GM06990 (cell line): ENCODE data around the gene NOXRED1.

Experiments
- DNase-seq: peaks from one replicate; pipeline ENCODE4 v3.0.0-alpha.2; 2011; ENCODE audit not compliant: insufficient read length; ENCODE audit errors: extremely low read depth
- H3K27me3 ChIP-seq: replicated peaks from 2 replicates; pipeline ENCODE4 v1.6.0; 2011; ENCODE audit warnings: low read length; ENCODE audit not compliant: control insufficient read depth, insufficient read depth
- H3K36me3 ChIP-seq: 2 replicates; pipeline ENCODE4 v1.5.1; 2011; ENCODE audit warnings: low read length; ENCODE audit not compliant: control insufficient read depth, insufficient read depth
- H3K4me3 ChIP-seq: replicated peaks from 2 replicates; pipeline ENCODE4 v1.5.1; 2011; ENCODE audit warnings: low read depth, mild to moderate bottlenecking, control low read depth, low read length
- TF ChIP-seq, protein P1 (sequence below): IDR thresholded peaks from 2 replicates; pipeline ENCODE4 v1.5.1; 2011; ENCODE audit warnings: low read length, control low read depth, mild to moderate bottlenecking, inconsistent platforms; ENCODE audit not compliant: insufficient read depth, poor library complexity, severe bottlenecking

NOXRED1 gene

DNA sequence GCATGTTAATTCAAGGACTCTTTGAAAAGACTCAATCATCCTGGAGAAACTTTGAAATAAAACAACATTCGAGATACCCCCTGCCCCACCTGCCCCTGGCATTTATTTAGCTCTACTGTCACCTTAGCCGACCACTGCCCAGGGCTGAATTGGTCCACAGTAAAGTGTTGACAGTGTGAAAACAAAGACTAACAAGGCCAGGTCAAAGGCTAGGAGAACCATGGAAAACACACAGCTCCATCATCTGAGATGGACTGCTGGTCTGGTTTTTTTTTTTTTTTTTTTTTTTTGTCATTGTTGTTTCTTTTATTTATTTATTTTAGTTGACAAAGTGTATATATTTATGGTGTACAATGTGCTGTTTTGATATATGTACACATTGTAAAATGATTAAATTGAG lies 76.8 kb downstream of the NOXRED1 start:
- Histone ChIP-seq H3K36me3 (peaks cover 11% of the 10 kb centered on the region), H3K27me3 (no peaks in the 10 kb centered on the region), H3K4me3 (no peak overlapping the region)
- TF ChIP-seq, protein P1, sequence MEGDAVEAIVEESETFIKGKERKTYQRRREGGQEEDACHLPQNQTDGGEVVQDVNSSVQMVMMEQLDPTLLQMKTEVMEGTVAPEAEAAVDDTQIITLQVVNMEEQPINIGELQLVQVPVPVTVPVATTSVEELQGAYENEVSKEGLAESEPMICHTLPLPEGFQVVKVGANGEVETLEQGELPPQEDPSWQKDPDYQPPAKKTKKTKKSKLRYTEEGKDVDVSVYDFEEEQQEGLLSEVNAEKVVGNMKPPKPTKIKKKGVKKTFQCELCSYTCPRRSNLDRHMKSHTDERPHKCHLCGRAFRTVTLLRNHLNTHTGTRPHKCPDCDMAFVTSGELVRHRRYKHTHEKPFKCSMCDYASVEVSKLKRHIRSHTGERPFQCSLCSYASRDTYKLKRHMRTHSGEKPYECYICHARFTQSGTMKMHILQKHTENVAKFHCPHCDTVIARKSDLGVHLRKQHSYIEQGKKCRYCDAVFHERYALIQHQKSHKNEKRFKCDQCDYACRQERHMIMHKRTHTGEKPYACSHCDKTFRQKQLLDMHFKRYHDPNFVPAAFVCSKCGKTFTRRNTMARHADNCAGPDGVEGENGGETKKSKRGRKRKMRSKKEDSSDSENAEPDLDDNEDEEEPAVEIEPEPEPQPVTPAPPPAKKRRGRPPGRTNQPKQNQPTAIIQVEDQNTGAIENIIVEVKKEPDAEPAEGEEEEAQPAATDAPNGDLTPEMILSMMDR, result no peak
- no peak for DNase-seq

DNA sequence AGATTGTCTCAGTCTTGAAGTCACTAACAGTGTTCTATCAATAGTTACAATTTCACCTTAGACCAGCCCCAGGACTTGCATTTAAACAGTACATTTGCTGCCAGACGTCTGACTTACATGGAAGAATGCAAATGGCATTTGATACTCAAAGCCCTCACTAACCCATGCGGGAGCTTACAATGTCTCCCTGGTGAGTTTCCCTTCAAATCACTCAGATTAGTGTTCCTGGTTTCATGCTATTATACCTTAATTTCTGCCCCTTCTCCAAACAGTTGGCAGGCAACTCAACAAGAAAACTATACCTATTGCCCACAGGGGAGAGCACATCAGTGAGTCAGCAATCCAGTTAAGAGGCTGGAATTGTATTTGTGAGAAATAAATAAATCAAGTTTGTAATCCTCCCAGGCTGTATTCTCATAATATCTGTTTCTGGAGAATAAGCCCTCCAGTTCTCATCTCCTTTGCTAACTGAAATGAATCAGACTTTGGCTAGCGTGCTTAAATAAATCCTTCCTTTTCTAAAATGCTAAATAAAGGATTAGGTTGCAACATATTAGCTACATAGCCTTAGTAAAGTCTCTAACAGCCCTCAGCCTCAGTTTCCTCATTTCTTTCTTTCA lies 78.8 kb downstream of the NOXRED1 start:
- TF ChIP-seq, protein P1, result no peak
- DNase-seq, result no peak

More for the DNA sequence above, 78.8 kb downstream of the NOXRED1 start:
- H3K4me3 ChIP-seq, result no peak overlapping the region
- peaks cover 15% of the 10 kb centered on the region for H3K36me3 ChIP-seq
- no peaks in the 10 kb centered on the region for H3K27me3 ChIP-seq
